GM21367 (cell line): ENCODE results near the gene PTGER2.

Experiments
- ATAC-seq: cut with Tn5 transposase; IDR thresholded peaks from one replicate; pipeline ENCODE4 v1.9.1; 2021; ENCODE audit not compliant: unreplicated experiment

PTGER2 gene

GRCh38 chr14:52336241-52336640, 22.1 kb downstream of the PTGER2 start:
- ATAC-seq: no peak

- ATAC-seq: no peak
These were observed 24.1 kb downstream of the PTGER2 start for GRCh38 chr14:52338051-52338681.

- ATAC-seq: no peak
These were observed 25.1 kb downstream of the PTGER2 start for GRCh38 chr14:52339262-52339661.

DNA sequence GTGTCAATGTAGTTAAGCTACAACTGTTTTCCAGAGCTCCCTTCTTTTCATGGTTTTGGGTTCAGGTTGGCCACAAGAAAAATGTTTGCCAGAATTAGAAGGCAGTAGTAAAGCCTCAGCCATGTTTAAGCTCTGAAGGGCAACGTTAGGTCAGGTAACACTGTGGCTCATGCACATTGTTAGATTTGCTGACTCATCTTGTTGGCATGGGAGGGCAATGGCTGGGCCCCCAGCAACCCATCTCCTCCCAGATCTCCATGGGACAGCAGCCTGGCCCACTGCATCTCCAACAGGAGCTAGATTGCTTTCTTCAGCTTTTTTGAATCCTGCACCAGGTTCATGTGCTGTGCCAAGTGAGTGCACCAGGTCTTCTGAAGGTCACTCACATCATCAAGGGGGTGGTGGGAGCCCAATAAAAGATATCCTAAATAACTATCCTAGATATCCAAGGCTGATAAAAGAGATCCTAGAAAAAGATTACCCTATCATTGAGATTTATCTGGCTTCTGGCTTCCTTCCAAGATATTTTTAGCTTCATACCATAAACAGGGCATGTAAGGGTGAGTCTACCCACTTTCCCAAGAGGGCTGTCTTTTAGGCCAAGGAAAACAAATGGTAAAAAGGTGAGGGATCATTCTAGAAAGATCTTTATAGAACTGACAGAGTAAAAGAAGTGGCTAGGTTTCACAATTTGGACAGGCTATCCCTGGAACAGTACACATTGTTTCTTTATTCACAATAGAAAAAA, 28.9 kb downstream of the PTGER2 start:
- ATAC-seq: no peak

GRCh38 chr14:52346778-52347177, 32.7 kb downstream of the PTGER2 start:
- no peak for ATAC-seq

GRCh38 chr14:52348279-52348678, 34.2 kb downstream of the PTGER2 start:
- no peak for ATAC-seq

GRCh38 chr14:52348776-52349175, 34.7 kb downstream of the PTGER2 start:
- ATAC-seq: no peak

DNA sequence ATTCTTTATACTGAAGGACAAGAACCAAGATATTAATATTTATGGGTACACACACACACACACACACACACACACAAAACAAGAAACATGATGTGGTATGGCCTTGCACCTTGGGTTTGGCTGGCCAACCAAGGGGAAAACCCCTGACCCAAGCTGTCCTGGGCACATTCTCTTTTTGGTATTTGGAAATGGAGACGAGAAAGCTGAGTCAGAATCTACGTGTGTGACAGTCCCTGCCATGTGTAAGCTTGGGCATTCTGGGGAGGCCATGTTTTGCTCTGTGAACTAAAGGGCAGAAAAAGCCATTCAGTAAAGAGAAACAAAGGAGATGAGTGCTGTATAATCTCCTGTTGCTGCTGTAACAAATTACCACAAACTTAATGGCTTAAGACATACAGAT, 35.6 kb downstream of the PTGER2 start:
- no peak for ATAC-seq

DNA sequence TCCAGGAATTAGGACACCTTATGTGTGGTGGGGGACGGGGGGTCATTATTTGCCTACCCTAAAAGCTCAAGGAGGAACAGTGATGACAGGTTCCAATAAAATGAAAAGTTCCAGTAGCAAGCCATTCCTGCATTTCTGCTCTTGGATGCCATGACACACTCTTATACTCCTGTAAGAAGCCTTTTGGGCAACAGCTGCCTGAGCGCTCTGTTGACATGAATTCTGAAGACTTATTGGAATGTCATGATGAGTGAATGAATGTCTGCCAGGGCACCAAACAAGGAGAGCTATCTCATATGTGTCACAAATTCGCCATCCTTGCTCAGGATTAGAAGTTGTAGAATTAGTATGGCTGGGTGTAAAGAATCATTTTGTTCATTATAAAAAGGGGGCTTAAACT, 36.3 kb downstream of the PTGER2 start:
- ATAC-seq: no peak

- peak; percentile 14 for ATAC-seq
These were observed 37.3 kb downstream of the PTGER2 start for GRCh38 chr14:52351233-52352060.

DNA sequence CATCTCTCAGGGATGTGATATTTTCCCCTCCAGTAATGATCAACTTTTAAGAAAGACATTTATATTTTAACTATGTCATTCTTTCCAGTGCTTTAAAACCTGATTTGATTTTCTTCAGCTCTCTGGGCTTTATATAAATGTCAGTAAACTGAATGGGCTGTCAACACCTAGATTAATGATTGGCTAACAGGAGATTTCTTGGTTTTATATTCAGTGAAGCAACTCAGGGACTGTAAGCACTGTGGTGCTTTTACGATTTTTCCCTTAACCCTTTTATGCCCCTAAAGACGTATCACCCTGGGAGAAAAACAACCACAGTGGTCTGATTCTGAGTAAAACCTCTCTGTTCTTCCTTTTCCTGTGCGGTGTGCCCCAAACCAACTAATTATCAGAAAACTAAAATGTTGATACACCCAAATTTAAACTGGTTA, 38.0 kb downstream of the PTGER2 start:
- peak; percentile 71 for ATAC-seq

GRCh38 chr14:52352569-52352968, 38.5 kb downstream of the PTGER2 start:
- no peak for ATAC-seq

DNA sequence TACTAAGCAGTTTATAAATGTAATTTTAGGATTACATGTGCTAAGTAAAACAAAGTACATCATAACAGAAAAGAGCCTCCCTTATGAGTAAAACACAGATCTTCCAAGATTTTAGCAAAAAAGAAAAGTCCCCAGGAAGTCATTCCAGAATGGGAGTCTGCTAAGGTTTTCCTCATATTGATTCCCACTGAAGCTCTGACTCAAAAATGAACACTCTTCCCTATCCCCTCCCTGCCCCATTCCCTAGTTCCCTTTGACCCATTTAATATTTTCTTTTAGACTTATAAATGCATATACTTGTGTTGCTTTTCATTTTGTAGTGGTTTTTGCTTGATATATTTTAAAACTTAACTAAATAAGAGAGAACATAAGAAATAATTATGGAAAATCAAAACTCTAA, 40.1 kb downstream of the PTGER2 start:
- no peak for ATAC-seq

DNA sequence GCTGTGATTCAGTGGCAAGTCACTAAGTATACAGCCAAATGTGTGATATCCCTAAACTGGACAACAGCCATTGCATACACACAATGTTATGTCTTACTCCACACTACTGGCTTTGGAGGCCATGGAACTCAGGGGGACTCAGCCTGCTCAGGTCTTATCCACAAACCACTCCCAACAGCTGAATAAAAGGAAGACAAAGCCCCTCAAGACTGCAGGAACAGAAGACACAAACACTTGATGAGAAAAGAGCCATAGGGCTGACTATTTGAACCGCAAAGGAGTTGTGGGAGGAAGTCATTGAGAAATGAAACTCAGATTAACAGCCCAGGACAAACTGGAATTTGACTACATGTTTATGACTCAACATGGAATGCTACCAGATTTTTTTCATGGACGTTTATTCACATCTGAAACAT, 40.9 kb downstream of the PTGER2 start:
- no peak for ATAC-seq

GRCh38 chr14:52355526-52355925, 41.4 kb downstream of the PTGER2 start:
- no peak for ATAC-seq

DNA sequence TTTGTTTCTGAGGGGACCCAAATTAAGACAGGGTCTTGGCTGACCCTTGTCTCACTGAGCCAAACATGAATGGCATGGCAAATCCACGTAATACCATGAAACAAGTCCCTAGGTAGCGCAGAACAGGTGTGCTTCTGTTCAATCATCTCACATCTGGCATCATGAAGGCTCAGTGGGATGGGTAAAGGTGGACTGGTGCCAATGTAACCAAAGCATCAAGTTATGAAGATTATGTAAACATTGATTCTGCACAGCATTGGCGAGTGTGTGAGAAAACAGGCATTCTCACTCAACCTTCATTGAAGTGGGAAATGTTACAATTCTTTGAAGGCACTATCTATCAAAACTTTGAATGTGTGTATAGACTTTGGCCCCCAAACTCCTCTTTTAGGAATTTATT, 41.9 kb downstream of the PTGER2 start:
- no peak for ATAC-seq

DNA sequence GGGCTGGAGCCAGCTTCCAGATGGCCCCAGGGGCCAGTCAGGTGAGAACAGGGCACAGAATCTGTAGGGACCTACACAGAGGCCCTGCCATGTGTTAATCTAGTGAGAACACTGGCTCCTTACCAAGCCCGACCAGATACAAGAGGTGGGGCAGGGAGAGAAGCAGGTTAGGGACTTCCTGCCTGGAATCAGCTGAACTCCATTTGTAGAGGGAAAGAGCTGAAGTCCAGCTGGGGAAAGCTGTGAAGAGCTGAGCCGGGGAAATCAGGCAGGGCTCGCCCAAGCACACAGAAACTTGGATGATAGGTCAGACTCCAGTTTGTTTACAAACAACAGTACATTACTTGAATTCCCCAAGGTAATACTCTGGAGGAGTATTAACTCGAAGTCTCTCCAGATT, 46.7 kb downstream of the PTGER2 start:
- no peak for ATAC-seq

GRCh38 chr14:52363041-52363704, 49.1 kb downstream of the PTGER2 start:
- no peak for ATAC-seq

DNA sequence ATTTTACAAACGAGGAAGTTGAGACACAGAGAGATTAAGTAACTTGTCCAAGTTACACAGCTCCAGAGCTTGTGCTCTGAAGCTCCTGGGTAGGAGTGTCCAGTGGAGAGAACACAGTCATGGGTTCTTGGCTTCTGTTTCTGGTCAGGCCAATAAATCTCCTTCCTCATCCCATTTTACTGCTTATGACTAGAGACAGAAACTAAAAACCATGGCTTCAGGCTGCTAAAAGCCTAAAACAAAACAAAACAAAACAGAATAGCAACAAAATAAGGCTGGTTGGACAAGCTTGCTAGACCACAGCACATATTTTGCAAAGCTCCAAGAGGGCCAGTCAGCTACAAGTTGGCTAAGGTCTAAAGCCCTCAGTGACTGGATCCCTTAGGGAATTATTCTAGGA, 49.8 kb downstream of the PTGER2 start:
- ATAC-seq: no peak

DNA sequence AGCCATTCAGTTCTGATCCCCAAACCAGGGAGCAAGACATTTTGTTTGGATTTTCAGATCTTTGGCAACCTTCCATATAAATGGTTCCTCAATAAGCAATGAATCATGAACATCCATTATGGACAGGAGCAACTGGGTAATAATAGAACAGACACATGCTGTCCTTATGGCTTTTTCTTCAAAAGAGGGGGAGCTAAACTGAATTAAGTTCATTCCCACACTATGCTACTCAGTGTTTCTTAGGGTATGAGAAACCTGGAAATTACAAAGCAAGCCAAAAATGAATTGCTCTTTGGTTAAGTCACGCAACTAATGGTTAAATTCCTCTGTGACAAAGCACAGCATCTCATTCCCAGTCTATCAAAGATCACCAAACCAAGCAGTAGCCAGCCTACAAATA, 51.0 kb downstream of the PTGER2 start:
- ATAC-seq: no peak

DNA sequence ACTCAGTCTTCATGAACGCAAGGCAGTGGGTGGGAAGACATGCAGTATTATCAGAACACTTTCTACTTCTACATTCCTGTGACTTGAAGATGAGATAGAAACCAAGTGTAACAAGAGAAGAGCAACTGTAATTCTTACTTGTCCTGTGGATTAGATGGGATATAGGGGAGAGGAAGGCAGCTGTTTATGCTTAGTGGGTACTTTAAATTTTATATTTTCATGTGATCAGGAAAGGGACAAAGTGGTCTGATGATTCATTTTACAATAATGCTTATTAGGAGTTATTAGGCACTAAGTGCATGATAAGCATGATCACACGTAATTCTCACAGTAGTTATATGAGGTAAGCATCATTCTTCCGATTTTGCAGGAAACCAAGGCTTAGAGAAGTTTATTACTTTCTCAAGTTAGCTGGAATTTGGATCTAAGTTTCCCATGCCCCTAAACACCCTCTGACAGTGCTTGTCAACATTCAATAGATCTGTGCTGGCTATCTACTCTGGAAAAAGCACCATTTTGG, 52.7 kb downstream of the PTGER2 start:
- no peak for ATAC-seq
